GM21381 (cell line): ENCODE results near the gene ZBTB2.
A peak's percentile ranks its signal among the peaks of the same experiment; 100 is the strongest.

ENCODE experiments used
- ATAC-seq: cut with Tn5 transposase; IDR thresholded peaks from one replicate; pipeline ENCODE4 v1.9.1; 2021; ENCODE audit warnings: mild to moderate bottlenecking, moderate library complexity; ENCODE audit not compliant: unreplicated experiment

The ZBTB2 gene

GRCh38 chr6:151391471-151392413 is at the start of gene ZBTB2:
TSS of gene ZBTB2 (minus strand) at chr6:151391559. CDS start at chr6:151373637, 17,922 bp downstream.
- ATAC-seq, result peak; percentile 8

DNA sequence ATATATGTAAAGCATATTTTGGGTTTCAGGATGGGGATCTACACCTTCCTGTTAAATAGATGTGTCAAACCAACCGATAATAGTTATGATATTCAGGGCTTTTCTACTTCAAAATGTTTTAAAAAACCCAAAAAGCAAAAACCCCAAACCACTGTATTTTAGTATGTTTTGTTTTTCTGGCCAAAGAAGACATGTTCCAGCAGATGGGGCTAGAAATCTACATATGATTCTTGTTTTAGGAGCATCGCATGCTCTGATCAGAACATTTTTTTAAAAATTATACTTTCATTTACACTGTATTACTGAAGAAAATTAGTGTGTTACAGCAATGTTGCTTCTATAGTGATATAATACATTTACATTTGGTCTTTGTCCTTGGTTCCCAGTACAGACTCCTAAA is 49.6 kb upstream of the ZBTB2 start:
- no peak for ATAC-seq

DNA sequence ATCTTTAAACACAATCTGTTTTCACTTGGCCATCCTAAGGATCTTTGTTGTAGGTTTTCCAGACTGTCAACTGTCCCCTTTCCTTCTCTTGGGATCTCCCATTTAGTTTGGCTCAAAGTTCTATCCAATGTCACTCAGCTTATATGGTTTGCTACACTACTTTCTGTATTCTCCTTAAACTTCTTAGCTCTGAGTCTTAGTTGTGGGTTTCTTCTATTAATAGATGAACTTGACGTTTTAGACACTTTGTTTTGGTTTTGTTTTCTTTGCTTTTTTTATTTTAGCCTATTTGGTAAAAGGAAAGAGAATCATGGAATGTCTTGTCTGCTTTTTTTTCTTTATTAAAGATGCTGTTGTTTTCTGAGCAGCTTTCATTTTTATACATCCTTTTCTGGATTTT is 49.1 kb upstream of the ZBTB2 start:
- no peak for ATAC-seq

- ATAC-seq, result no peak
Observed at GRCh38 chr6:151437401-151437800, 46.0 kb upstream of the ZBTB2 start.

DNA sequence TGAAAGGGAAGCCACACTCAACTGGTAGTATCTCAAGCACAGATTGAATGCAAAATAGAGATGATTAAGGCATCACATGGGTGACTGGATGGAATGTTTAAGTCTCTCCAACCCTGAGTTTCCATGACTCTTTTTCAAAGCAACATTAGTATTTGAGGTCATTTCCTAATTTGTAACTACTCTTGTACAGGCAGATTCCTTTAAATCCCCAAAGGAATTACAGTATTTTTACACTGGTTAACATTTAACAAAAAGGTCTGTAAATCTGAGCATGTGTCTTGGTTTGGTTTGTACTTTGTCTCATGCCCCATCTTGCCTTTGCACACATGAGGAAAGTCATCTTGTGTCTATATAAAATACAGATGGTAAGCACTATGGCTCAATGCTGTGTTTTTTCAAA is 45.4 kb upstream of the ZBTB2 start:
- ATAC-seq, result no peak

GRCh38 chr6:151436300-151436699 is 44.9 kb upstream of the ZBTB2 start:
- no peak for ATAC-seq

- ATAC-seq, result no peak
Observed at GRCh38 chr6:151434369-151434768, 43.0 kb upstream of the ZBTB2 start.

GRCh38 chr6:151432651-151433050 is 41.3 kb upstream of the ZBTB2 start:
- ATAC-seq, result no peak

DNA sequence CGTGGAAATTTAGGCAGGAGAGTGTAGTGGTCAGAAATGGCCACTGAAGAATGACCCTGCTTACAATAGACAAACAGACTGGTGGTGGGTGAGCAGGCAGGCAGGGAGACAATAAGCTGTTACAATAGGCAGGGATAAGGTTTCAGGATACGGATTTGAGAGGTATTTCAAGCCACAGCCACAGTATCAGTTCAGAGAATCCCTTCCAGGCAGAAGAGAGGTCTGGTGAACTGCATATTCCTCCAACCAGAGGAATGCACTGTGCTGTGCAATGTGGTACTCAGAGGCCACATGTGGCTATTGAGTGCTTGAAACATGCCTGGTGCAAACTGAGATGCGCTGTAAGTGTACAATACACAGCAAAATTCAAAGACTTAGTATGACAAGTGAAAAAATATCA is 40.0 kb upstream of the ZBTB2 start:
- no peak for ATAC-seq

DNA sequence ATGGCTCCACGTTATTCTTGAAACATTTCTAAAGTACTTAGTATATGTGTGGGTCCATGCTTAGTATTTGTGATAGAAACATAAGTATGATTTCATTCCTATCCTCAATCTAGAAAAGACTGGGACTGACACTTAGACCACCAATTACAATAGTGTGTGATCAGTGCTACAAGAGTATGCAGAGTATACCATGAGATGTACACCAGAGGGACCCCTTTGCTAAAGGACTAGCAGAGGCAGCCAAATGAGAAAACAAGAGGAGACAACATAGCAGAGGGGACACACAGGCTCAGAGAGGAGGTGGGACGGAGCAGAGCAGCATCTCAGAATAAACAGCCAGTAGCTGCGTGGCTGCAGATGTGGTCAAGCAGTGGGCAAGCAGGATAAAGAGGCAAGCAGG is 39.5 kb upstream of the ZBTB2 start:
- no peak for ATAC-seq

DNA sequence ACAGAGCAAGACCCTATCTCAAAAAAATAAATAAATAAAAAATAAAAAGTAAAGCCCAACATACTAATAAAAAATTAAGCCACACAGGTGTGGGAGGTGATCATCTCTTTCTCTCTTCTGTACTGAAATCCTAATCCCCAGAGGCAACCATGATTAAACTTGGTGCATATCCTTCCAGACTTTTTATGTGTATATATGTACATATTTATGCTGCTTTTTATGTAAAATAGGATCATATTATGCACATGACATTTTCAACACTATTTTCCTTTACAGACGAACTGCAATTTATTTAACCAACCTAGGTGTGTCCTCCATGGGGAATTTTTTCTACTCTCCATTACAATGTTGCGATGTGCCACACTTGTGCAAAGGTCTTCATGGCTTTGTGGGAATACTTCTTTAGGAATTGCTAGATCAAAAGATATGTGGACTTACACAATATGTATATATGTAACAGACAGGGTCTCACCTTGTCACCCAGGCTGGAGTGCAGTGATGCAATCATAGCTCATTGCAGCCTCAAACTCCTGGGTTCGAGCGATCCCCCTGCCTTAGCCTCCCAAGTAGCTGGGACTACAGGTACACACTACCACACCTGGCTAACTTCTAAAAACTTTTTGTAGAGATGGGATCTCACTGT is 36.9 kb upstream of the ZBTB2 start:
- ATAC-seq, result no peak

DNA sequence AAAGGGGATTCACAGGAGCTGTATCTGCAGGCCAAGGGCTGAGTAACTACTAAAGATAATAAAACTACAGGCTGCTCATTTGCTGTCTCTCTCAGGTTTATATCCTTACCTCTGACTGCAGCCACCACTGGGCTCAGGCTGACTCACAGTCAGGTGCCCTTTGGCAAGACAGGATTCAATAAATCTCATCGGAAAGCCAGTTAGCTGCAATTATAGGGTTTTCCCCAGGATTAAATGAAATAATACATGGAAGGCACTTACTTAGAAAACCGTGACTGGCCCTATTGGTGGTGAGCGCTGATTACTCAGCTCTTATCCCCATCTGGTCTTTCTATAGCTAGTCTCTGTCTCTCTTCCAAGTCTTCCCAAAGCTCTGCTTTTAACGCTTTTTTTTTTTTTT is 34.2 kb upstream of the ZBTB2 start:
- ATAC-seq, result no peak

GRCh38 chr6:151422981-151423380 is 31.6 kb upstream of the ZBTB2 start:
- ATAC-seq, result no peak

- no peak for ATAC-seq
Observed at GRCh38 chr6:151417477-151417876, 26.1 kb upstream of the ZBTB2 start.

DNA sequence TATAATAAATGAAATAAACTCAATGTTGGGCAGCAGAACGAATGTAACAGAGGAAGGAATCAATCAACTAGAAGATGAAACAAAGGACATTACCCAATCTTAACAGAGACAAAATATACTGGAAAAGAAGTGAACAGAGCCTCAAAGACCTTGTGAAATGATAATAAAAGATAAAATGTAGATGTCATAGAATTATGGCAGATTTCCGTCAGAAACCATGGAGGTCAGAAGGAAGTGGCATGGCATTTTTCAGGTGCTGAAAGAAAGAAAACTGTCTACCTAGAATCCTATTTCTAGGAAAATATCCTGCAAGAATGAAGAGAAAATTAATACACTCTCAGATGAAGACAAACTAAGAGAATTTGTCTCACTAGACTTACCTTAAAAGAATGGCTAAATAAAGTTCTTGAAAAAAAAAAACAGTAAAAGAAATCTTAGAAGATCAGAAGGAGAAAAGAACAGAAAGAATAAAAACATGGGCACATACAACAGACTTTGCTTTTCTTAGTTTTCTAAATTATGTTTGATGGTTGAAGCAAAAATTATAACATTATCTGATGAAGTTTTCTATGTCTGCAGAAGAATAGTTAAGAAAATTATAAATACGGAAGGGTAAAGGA is 23.4 kb upstream of the ZBTB2 start:
- no peak for ATAC-seq

DNA sequence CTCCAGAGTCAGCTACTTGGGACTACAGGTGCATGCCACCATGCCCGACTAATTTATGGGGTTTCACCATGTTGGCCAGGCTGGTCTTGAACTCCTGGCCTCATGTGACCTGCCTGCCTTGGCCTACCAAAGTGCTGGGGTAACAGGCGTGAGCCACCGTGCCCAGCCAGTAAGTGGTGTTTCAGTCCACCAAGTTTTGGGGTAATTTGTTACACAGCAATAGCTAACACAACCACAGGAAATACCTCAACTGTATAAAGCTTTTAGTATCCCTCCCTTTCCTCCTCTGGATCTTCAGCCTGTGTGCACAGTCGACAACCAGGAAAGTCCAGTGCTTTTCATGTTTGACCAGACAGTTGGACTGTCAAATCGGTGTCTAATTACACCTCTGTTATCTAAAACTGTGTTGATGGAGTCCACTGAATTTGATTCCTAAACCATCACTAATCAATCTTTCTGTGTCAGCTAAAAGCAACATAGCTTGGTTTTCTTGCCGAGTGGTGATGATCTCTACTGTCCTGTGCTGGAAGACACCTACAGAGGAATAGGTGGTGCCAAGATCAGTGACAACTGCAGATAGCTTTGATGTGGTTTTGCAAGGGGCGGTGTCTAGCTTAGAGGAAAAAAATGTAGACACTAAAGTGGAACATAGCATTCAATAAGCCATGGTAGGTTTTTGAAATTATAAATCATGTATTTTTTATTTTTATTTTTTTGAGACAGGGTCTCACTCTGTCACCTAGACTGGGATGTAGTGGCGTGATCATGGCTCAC is 22.2 kb upstream of the ZBTB2 start:
- no peak for ATAC-seq

DNA sequence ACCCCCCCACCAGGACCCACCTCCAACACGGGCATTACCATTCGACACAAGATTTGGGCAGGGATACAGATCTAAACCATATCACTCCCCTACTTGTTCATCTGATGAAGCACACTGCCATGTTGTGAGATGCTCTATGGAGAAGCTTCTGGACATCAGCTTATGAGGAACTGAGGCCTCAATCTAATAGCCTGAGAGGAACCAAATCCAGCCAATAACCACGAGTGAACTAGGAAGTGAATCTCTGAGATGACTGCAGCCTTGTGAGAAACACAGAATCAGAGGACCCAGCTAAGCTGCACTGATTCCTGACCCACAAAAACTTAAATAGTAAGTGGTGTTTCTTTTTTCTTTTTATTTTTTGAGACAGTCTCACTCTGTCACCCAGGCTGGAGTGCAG is 21.6 kb upstream of the ZBTB2 start:
- no peak for ATAC-seq

DNA sequence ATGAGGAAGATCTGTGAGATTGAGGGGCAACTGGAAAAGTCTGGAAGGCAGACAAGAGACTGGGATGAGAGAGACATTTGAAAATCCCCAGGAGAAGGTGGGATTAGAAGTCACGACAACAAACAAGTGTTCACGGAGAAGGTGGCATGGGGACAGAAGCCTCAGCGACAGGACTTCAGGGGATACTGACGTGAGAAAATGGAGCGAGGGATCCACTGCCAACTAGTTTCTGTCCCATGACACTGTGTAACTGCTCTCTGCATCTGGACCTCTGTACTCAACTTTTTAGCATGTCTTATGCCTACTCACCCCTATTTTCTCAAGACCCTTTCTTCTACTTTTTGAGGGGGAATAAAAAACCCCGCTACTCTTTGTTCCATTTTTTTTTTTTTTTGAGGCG is 18.3 kb upstream of the ZBTB2 start:
- no peak for ATAC-seq

- peak; percentile 73 for ATAC-seq
Observed at GRCh38 chr6:151409260-151409659, 17.9 kb upstream of the ZBTB2 start.

DNA sequence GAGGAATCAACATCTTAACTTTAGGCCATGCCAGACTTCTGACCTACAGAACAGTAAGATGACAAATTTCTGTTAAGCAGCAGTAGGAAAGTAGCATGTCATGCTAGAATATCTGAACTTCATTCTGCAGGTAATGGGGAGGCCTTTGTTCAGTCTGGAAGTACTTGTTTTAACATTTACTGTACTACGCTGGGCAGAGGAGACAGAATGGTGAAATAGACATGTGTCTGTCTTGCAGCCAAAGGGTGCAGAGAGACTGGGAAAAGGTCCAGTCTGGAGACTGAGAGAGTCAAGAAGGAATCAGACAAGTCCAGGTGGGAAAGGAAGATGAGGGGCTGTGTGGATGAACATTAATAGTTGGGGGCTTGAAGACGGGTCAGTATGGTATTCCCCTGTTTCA is 17.5 kb upstream of the ZBTB2 start:
- no peak for ATAC-seq

DNA sequence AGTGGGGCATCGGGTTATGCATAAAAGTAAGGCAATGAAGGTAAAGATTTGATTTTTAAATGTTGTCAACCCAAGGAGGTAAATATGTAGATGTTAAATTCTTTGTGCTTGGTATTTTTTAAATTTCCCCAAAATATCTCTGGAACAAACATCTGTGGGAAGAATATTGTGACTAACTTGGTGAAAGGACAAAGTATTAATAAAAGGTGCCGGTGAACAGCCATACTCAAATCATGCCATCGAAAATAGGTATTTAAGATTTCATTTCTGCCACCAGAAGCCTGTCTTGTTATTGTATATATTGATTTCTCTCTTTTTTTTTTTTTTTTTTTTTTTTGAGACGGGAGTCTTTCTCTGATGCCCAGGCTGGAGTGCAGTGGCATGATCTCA is 12.6 kb upstream of the ZBTB2 start:
- no peak for ATAC-seq
